GM23248 (cell line): ENCODE data around the gene GPATCH11.

ENCODE experiments used
- EZH2 ChIP-seq: fragments of 200-600 bp; sonication (generic); IDR thresholded peaks from 2 replicates; pipeline ENCODE4 v1.6.1; 2018; ENCODE audit warnings: antibody characterized with exemption, mild to moderate bottlenecking; ENCODE audit not compliant: insufficient read depth, poor library complexity, severe bottlenecking
- EZH2phosphoT487 ChIP-seq: fragments of 200-600 bp; sonication (generic); IDR thresholded peaks from 2 replicates; pipeline ENCODE4 v1.6.1; 2018; ENCODE audit warnings: antibody characterized with exemption, moderate library complexity, mild to moderate bottlenecking, low read depth; ENCODE audit not compliant: insufficient read depth

DNA sequence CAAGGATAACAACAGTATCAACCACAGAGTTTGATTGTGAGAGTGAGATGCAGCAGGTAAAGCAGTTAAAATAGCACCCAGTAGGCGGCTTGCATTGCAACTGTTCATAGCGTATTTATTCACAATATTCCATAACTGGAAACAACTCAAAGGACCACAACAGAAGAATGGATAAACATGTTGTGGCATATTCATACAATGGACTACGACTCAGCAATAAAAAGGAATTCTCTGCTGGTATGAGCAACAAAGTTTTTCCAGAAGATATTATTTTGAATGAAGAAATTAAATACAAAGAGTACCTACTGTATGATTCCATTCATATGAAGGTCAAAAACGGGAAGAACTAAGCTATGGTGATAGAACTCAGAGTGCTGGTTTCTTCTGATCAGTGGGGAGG is 25.2 kb downstream of the GPATCH11 start:
- no peak for TF ChIP-seq EZH2
- no peak for TF ChIP-seq EZH2phosphoT487
